Measurements from ENCODE around the gene APOL2.
"Not testable (repeated sequence)": the region's sequence is repeated elsewhere in the genome, so short reads cannot be mapped to it uniquely, and the experiment has no call there.

The APOL2 gene

GRCh38 chr22:36220451-36220921 lies 18.8 kb downstream of the APOL2 start:
- peak; percentile 47 for DNase-seq

- no peak for DNase-seq
Measured at GRCh38 chr22:36218648-36219193, 20.6 kb downstream of the APOL2 start.

GRCh38 chr22:36215981-36216380 lies 23.3 kb downstream of the APOL2 start:
- no peak for DNase-seq

- DNase-seq = no peak
Measured at GRCh38 chr22:36213586-36213985, 25.7 kb downstream of the APOL2 start.

- DNase-seq = no peak
Measured at GRCh38 chr22:36212901-36213300, 26.4 kb downstream of the APOL2 start.

GRCh38 chr22:36211237-36211861 lies 28.0 kb downstream of the APOL2 start:
- no peak for DNase-seq

GRCh38 chr22:36210224-36210623 lies 29.1 kb downstream of the APOL2 start:
- no peak for DNase-seq

- DNase-seq = not testable (repeated sequence)
Measured at GRCh38 chr22:36209488-36209908, 29.8 kb downstream of the APOL2 start.

GRCh38 chr22:36208914-36209313 lies 30.4 kb downstream of the APOL2 start:
- no peak for DNase-seq

- no peak for DNase-seq
Measured at GRCh38 chr22:36208162-36208765, 31.1 kb downstream of the APOL2 start.

GRCh38 chr22:36206255-36206654 lies 33.1 kb downstream of the APOL2 start:
- DNase-seq = no peak

- DNase-seq = not testable (repeated sequence)
Measured at GRCh38 chr22:36205573-36205972, 33.8 kb downstream of the APOL2 start.

- DNase-seq = no peak
Measured at GRCh38 chr22:36204632-36205015, 34.7 kb downstream of the APOL2 start.

GRCh38 chr22:36204001-36204631 lies 35.2 kb downstream of the APOL2 start:
- no peak for DNase-seq

- not testable (repeated sequence) for DNase-seq
Measured at GRCh38 chr22:36203441-36203840, 35.9 kb downstream of the APOL2 start.

GRCh38 chr22:36202906-36203305 lies 36.4 kb downstream of the APOL2 start:
- DNase-seq = peak; percentile 6

- no peak for DNase-seq
Measured at GRCh38 chr22:36201630-36202319, 37.6 kb downstream of the APOL2 start, which contains the start of gene APOL4. APOL4 (minus strand) TSS chr22:36201809; CDS start chr22:36201734, 75 bp downstream.

- not testable (repeated sequence) for DNase-seq
Measured at GRCh38 chr22:36201025-36201424, 38.3 kb downstream of the APOL2 start.

GRCh38 chr22:36199001-36199551 lies 40.3 kb downstream of the APOL2 start:
- no peak for DNase-seq

- no peak for DNase-seq
Measured at GRCh38 chr22:36198536-36198935, 40.8 kb downstream of the APOL2 start.

GRCh38 chr22:36197514-36198146 lies 41.7 kb downstream of the APOL2 start:
- DNase-seq = no peak

GRCh38 chr22:36197065-36197440 lies 42.3 kb downstream of the APOL2 start:
- DNase-seq = no peak

All from DMS53 (cell line).